ENCODE measurements around the gene ADAMTSL1. TPM values are rescaled to one million over a fixed set of nuclear protein-coding genes. Genes with fewer than 3 reads are reported as not detected.

The ADAMTSL1 gene
- total RNA-seq, 2 experiments from 2014 or later: not detected

DNA sequence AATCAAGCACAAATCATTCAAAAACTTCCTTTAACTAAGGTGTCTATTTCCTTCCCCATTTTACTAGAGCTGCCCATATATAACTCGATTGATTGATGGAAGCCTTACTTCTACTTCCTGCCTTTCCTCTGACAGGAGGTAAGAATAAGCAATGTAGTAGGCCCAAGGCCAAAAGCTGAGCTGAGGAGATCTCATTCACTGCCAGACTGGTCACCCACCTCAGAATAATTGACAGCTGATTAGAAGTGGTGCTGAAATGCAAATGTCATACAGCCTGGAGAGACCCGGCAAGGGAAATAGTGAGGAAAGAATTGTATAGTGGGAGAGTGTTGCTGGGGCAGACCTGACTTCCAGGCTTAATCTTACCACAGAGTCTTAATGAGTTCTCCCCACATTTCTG lies 319.2 kb downstream of the ADAMTSL1 start:
- intact Hi-C loops (cut with micrococcal nuclease; ENCODE audit: unreplicated experiment): no loop called here
- Histone ChIP-seq H4K20me1 (ENCODE audit: insufficient read depth, low read length) (no peaks in the 10 kb centered on the region), H3K79me2 (ENCODE audit: insufficient read depth, low read depth, low read length) (no peaks in the 10 kb centered on the region), H3K27ac (ENCODE audit: low read depth, low read length, poor library complexity, severe bottlenecking) (no peak overlapping the region), H3K4me1 (ENCODE audit: insufficient read depth, low read length, poor library complexity, severe bottlenecking) (no peaks in the 10 kb centered on the region), H2AFZ (ENCODE audit: low read length) (no peak overlapping the region), H3K36me3 (ENCODE audit: insufficient read depth, low read length) (no peaks in the 10 kb centered on the region), H3K4me3 (ENCODE audit: low read depth, low read length, poor library complexity, severe bottlenecking) (no peak overlapping the region), H3K9me2 (ENCODE audit: insufficient read depth, low read length) (no peaks in the 10 kb centered on the region), H3K4me2 (ENCODE audit: low read length) (no peak overlapping the region), H3K9me3 (ENCODE audit: low read length) (no peaks in the 10 kb centered on the region)
- ChIA-PET POLR2A (interaction anchor here (0.6 to 0.7 kb wide), 2 partner anchors 224 to 378 kb away, joined by 4 read pairs; no protein-coding TSS in a partner anchor), CTCF (ENCODE audit: unreplicated experiment) (no interaction called here)
- no TSS peak for BruUV-seq (replicated peaks)
- no peak for DNase-seq (ENCODE audit: low spot score)
- TF ChIP-seq EZH2phosphoT487 (IDR thresholded peaks at IDR 0.05; ENCODE audit: borderline replicate concordance, low read depth, low read length): no peak
- TF ChIP-seq, protein P1, sequence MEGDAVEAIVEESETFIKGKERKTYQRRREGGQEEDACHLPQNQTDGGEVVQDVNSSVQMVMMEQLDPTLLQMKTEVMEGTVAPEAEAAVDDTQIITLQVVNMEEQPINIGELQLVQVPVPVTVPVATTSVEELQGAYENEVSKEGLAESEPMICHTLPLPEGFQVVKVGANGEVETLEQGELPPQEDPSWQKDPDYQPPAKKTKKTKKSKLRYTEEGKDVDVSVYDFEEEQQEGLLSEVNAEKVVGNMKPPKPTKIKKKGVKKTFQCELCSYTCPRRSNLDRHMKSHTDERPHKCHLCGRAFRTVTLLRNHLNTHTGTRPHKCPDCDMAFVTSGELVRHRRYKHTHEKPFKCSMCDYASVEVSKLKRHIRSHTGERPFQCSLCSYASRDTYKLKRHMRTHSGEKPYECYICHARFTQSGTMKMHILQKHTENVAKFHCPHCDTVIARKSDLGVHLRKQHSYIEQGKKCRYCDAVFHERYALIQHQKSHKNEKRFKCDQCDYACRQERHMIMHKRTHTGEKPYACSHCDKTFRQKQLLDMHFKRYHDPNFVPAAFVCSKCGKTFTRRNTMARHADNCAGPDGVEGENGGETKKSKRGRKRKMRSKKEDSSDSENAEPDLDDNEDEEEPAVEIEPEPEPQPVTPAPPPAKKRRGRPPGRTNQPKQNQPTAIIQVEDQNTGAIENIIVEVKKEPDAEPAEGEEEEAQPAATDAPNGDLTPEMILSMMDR (conservative IDR thresholded peaks at IDR 0.05; ENCODE audit: low read length): no peak

DNA sequence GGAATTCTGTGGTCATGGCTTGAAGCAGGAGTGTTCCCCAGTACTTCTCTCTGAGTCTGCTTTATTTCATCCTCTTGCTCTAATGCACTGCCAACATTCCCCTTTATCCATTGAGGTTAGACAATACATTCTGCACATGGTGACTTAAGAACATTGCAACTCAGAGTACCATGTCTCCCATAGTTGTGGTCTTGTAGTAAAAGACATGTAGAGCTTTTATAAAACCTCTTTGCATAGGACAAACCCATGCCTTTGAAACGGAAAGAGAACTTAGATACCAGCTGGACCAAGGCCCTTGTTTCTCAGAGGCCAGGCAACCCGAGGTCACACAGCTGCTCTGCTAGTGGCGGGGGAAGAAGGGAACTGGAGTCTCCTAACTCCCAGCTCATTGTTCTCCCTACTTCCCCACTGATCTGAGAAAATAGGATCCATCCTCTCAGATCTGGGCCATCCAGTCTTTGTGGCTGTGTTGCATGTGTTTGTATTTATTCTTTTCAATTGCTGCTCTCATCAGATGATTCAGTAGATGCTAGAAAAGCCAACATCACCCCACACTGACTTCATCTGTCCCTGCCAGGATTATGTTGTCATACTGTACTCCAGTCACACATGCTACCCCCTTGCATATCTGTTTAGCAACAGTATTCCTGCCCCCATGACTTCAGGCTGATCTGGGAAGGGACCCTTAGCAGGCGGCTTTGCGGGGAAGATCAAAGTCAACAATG lies 322.2 kb downstream of the ADAMTSL1 start:
- Histone ChIP-seq H3K9me3 (ENCODE audit: low read length) (no peaks in the 10 kb centered on the region), H3K9me2 (ENCODE audit: insufficient read depth, low read length) (no peaks in the 10 kb centered on the region), H4K20me1 (ENCODE audit: insufficient read depth, low read length) (no peaks in the 10 kb centered on the region), H3K79me2 (ENCODE audit: insufficient read depth, low read depth, low read length) (no peaks in the 10 kb centered on the region), H3K27ac (ENCODE audit: low read depth, low read length, poor library complexity, severe bottlenecking) (no peak overlapping the region), H3K36me3 (ENCODE audit: insufficient read depth, low read length) (no peaks in the 10 kb centered on the region), H3K4me1 (ENCODE audit: insufficient read depth, low read length, poor library complexity, severe bottlenecking) (no peaks in the 10 kb centered on the region), H3K4me2 (ENCODE audit: low read length) (no peak overlapping the region), H2AFZ (ENCODE audit: low read length) (no peak overlapping the region), H3K4me3 (ENCODE audit: low read depth, low read length, poor library complexity, severe bottlenecking) (no peak overlapping the region)
- no peak for DNase-seq (ENCODE audit: low spot score)
- TF ChIP-seq, protein P1 (conservative IDR thresholded peaks at IDR 0.05; ENCODE audit: low read length): no peak
- TF ChIP-seq EZH2phosphoT487 (IDR thresholded peaks at IDR 0.05; ENCODE audit: borderline replicate concordance, low read depth, low read length): no peak
- intact Hi-C loops (cut with micrococcal nuclease; ENCODE audit: unreplicated experiment): no loop called here
- POLR2A ChIA-PET: no interaction called here
- CTCF ChIA-PET (ENCODE audit: unreplicated experiment): no interaction called here
- no TSS peak for BruUV-seq (replicated peaks)

DNA sequence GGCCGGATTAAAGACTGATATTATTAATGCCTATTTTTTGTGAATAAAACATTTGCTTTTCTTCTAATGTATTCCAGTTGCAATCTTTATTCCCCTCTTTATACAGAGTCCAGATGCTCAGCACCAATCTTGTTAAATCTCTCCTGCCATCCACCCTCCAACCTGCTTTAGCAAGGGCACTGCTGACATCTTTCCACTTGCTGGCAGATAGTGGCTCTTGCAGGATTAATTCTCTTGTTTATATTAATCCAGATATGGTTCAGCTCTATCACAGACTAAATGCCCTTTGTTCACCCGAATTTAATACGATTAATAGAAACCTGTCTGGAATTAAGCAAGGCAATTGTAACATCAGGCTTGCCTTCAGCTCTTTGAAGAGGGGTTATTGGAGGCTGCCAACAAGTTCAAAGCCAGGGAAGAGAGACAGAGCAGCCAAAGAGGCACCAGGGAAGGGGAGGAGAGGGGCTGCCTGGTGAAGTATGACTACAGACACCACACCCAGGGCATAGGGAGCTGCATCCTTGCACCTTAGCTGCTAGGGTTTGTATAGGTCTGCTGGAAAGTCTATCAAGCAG lies 322.8 kb downstream of the ADAMTSL1 start:
- CTCF ChIA-PET (ENCODE audit: unreplicated experiment): no interaction called here
- DNase-seq (ENCODE audit: low spot score): no peak

More for the DNA sequence above, 322.8 kb downstream of the ADAMTSL1 start:
- Histone ChIP-seq H3K4me2 (ENCODE audit: low read length) (no peak overlapping the region), H4K20me1 (ENCODE audit: insufficient read depth, low read length) (no peaks in the 10 kb centered on the region), H3K27ac (ENCODE audit: low read depth, low read length, poor library complexity, severe bottlenecking) (no peak overlapping the region), H2AFZ (ENCODE audit: low read length) (no peak overlapping the region), H3K4me3 (ENCODE audit: low read depth, low read length, poor library complexity, severe bottlenecking) (no peak overlapping the region), H3K79me2 (ENCODE audit: insufficient read depth, low read depth, low read length) (no peaks in the 10 kb centered on the region), H3K9me3 (ENCODE audit: low read length) (no peaks in the 10 kb centered on the region), H3K9me2 (ENCODE audit: insufficient read depth, low read length) (no peaks in the 10 kb centered on the region), H3K4me1 (ENCODE audit: insufficient read depth, low read length, poor library complexity, severe bottlenecking) (no peaks in the 10 kb centered on the region), H3K36me3 (ENCODE audit: insufficient read depth, low read length) (no peaks in the 10 kb centered on the region)
- BruUV-seq (replicated peaks): no TSS peak
- POLR2A ChIA-PET: no interaction called here
- intact Hi-C loops (cut with micrococcal nuclease; ENCODE audit: unreplicated experiment): no loop called here
- no peak for TF ChIP-seq EZH2phosphoT487 (IDR thresholded peaks at IDR 0.05; ENCODE audit: borderline replicate concordance, low read depth, low read length)
- TF ChIP-seq, protein P1 (conservative IDR thresholded peaks at IDR 0.05; ENCODE audit: low read length): no peak
